Mesenchymal stem cell (in vitro differentiated cells and primary cell): ENCODE data around the gene IFT20.
A peak's percentile ranks its signal among the peaks of the same experiment; 100 is the strongest.

Source experiments
- DNase-seq: peaks from one replicate; pipeline ENCODE4 v3.0.0-alpha.2; 2013
- H2AFZ ChIP-seq: one replicate; pipeline ENCODE4 v1.6.1; 2013; ENCODE audit warnings: low read depth, mild to moderate bottlenecking, control low read depth, inconsistent platforms, low read length, moderate library complexity
- H2AK5ac ChIP-seq: 2 replicates; pipeline ENCODE4 v1.6.1; 2013; ENCODE audit warnings: low read length, moderate library complexity, mild to moderate bottlenecking, inconsistent platforms; ENCODE audit not compliant: severe bottlenecking
- H2BK120ac ChIP-seq: one replicate; pipeline ENCODE4 v1.6.1; 2013; ENCODE audit warnings: low read depth, mild to moderate bottlenecking, inconsistent platforms, low read length, moderate library complexity
- H2BK12ac ChIP-seq, 2 experiments: one replicate each; pipeline ENCODE4 v1.6.1; 2013; ENCODE audit warnings: inconsistent platforms in 2 of 2, low read length in 2 of 2, mild to moderate bottlenecking in 2 of 2, moderate library complexity in 2 of 2, control low read depth in 1 of 2
- H2BK15ac ChIP-seq: one replicate; pipeline ENCODE4 v1.6.1; 2013; ENCODE audit warnings: mild to moderate bottlenecking, low read depth, inconsistent platforms; ENCODE audit not compliant: poor library complexity, severe bottlenecking
- H2BK5ac ChIP-seq: 2 replicates; pipeline ENCODE4 v1.6.1; 2013; ENCODE audit warnings: low read depth, mild to moderate bottlenecking, low read length, control low read depth, inconsistent platforms; ENCODE audit not compliant: poor library complexity, severe bottlenecking
- H3K14ac ChIP-seq, 2 experiments: one replicate each; pipeline ENCODE4 v1.6.1; 2013; ENCODE audit warnings: inconsistent platforms in 2 of 2, low read length in 2 of 2, control low read depth in 1 of 2, mild to moderate bottlenecking in 1 of 2, moderate library complexity in 1 of 2
- H3K18ac ChIP-seq, 2 experiments: one replicate each; pipeline ENCODE4 v1.6.1; 2013; ENCODE audit warnings: inconsistent platforms in 2 of 2, low read length in 2 of 2, control low read depth in 1 of 2, low read depth in 1 of 2, mild to moderate bottlenecking in 1 of 2
- H3K23ac ChIP-seq, 2 experiments: one replicate each; pipeline ENCODE4 v1.6.1; 2013; ENCODE audit warnings: inconsistent platforms in 2 of 2, low read length in 2 of 2, mild to moderate bottlenecking in 2 of 2, moderate library complexity in 2 of 2, control low read depth in 1 of 2
- H3K27ac ChIP-seq: 2 replicates; pipeline ENCODE4 v1.5.1; 2013; ENCODE audit warnings: mild to moderate bottlenecking, moderate library complexity, low read length, control low read depth, inconsistent platforms; ENCODE audit not compliant: poor library complexity, severe bottlenecking
- H3K27me3 ChIP-seq, 2 experiments: 2 replicates each; pipeline versions ENCODE4 v1.6.1 to v1.7.0; 2013; ENCODE audit warnings: low read length in 2 of 2, mild to moderate bottlenecking in 2 of 2, moderate library complexity in 2 of 2, control low read depth in 1 of 2, inconsistent platforms in 1 of 2; ENCODE audit not compliant: control insufficient read depth in 1 of 2, insufficient read depth in 1 of 2
- H3K36me3 ChIP-seq, 2 experiments: 2 replicates each; pipeline versions ENCODE4 v1.6.1 to v1.7.0; 2013; ENCODE audit warnings: low read length in 2 of 2, control low read depth in 1 of 2, inconsistent platforms in 1 of 2, low read depth in 1 of 2, mild to moderate bottlenecking in 1 of 2; ENCODE audit not compliant: insufficient read depth in 2 of 2, control insufficient read depth in 1 of 2
- H3K4ac ChIP-seq, 2 experiments: one replicate each; pipeline ENCODE4 v1.6.1; 2013; ENCODE audit warnings: inconsistent platforms in 2 of 2, low read length in 2 of 2, mild to moderate bottlenecking in 2 of 2, moderate library complexity in 2 of 2, control low read depth in 1 of 2, low read depth in 1 of 2
- H3K4me1 ChIP-seq: 2 replicates; pipeline ENCODE4 v1.6.1; 2013; ENCODE audit warnings: low read depth, low read length, control low read depth; ENCODE audit not compliant: control insufficient read depth, insufficient read depth
- H3K4me2 ChIP-seq: 2 replicates; pipeline ENCODE4 v1.6.1; 2013; ENCODE audit warnings: low read length, mild to moderate bottlenecking, inconsistent platforms; ENCODE audit not compliant: poor library complexity, severe bottlenecking
- H3K4me3 ChIP-seq, 2 experiments: 2 replicates each; pipeline versions ENCODE4 v1.5.1 to v1.7.0; 2013; ENCODE audit warnings: low read length in 2 of 2, mild to moderate bottlenecking in 2 of 2, control low read depth in 1 of 2, low read depth in 1 of 2; ENCODE audit not compliant: insufficient read depth in 1 of 2
- H3K79me1 ChIP-seq: replicated peaks from 2 replicates; pipeline ENCODE4 v1.6.1; 2013; ENCODE audit warnings: mild to moderate bottlenecking, control low read depth, low read length, inconsistent platforms; ENCODE audit not compliant: poor library complexity, severe bottlenecking
- H3K9ac ChIP-seq: 2 replicates; pipeline ENCODE4 v1.7.0; 2013; ENCODE audit warnings: mild to moderate bottlenecking, low read length, moderate library complexity
- H3K9me3 ChIP-seq: 2 replicates; pipeline ENCODE4 v1.7.0; 2013; ENCODE audit warnings: mild to moderate bottlenecking, low read length; ENCODE audit not compliant: control insufficient read depth
- H4K8ac ChIP-seq: one replicate; pipeline ENCODE4 v1.6.1; 2013; ENCODE audit warnings: inconsistent platforms, mild to moderate bottlenecking, low read length, moderate library complexity
- H4K91ac ChIP-seq: one replicate; pipeline ENCODE4 v1.6.1; 2013; ENCODE audit warnings: mild to moderate bottlenecking, low read length, inconsistent platforms
- WGBS: methylation state at CpG from one replicate; pipeline ENCODE4 v1.1.7; 2013; ENCODE audit warnings: mixed read lengths; 5-methylcytosine and 5-hydroxymethylcytosine counted together

Gene IFT20

GRCh38 chr17:28279411-28279810 lies 55.9 kb downstream of the IFT20 start:
- Histone ChIP-seq H2BK5ac (no peak overlapping the region), H3K79me1 (no peaks in the 10 kb centered on the region), H3K36me3 (no peaks in the 10 kb centered on the region), H3K4me1 (peaks cover 9% of the 10 kb centered on the region), H3K27me3 (peaks cover 2 to 10% of the 10 kb centered on the region in 2 experiments), H3K9me3 (no peaks in the 10 kb centered on the region), H3K27ac (peak overlapping the region; percentile 12), H2BK12ac (peak overlapping the region; percentile 86 to 96), H3K14ac (no peak overlapping the region), H2BK120ac (no peak overlapping the region), H3K9ac (no peak overlapping the region), H2AFZ (no peak overlapping the region), H3K4ac (peak overlapping the region in 1 of 2 experiments; percentile 53), H3K4me3 (no peak overlapping the region), H3K23ac (no peak overlapping the region), H3K4me2 (no peak overlapping the region), H4K8ac (no peak overlapping the region), H2AK5ac (no peak overlapping the region), H2BK15ac (no peak overlapping the region), H3K18ac (peak overlapping the region; percentile 52 to 83), H4K91ac (peak overlapping the region; percentile 58)
- WGBS = 87% methylated on average over 3 of the region's 6 CpGs
- peak; percentile 11 for DNase-seq
